OCI-LY7 (cell line): ENCODE measurements around the gene CMIP. TPM values are rescaled to one million over a fixed set of nuclear protein-coding genes. Genes with fewer than 3 reads are reported as not detected.

Experiments
- BruUV-seq: library from RNA; stranded (reverse); fragments of 400-500 nt; replicated peaks from 2 replicates; lab custom pipeline; 2021; lab: Mats Ljungman, UMichigan
- CTCF ChIA-PET: fragments of 300-600 bp; sonication (Branson Sonifier 250); formaldehyde crosslinking; loops from one replicate; lab custom pipeline; 2022; ENCODE audit warnings: antibody characterized with exemption; ENCODE audit not compliant: unreplicated experiment; lab: Charles Lee
- POLR2A ChIA-PET: fragments of 300-600 bp; sonication (Branson Sonifier 250); formaldehyde crosslinking; loops from one replicate; lab custom pipeline; 2022; ENCODE audit warnings: antibody characterized with exemption; lab: Charles Lee
- DNase-seq: peaks from one replicate; pipeline ENCODE4 v3.0.0-alpha.2; 2015; ENCODE audit warnings: low spot score
- H2AFZ ChIP-seq: fragments of 200-600 bp; sonication (generic), shearing (Covaris generic); 2 replicates; pipeline ENCODE4 v1.6.1; 2014; ENCODE audit warnings: mild to moderate bottlenecking, antibody characterized with exemption, low read length, moderate library complexity
- H3K27ac ChIP-seq: fragments of 200-600 bp; sonication (generic); 2 replicates; pipeline ENCODE4 v1.5.1; 2014; ENCODE audit warnings: mixed run types, low read depth, mild to moderate bottlenecking, moderate library complexity, low read length, inconsistent platforms; ENCODE audit not compliant: poor library complexity, severe bottlenecking
- H3K36me3 ChIP-seq: fragments of 200-600 bp; sonication (generic); 2 replicates; pipeline ENCODE4 v1.6.1; 2014; ENCODE audit warnings: mild to moderate bottlenecking, antibody characterized with exemption, low read length, moderate library complexity, mixed read lengths; ENCODE audit not compliant: insufficient read depth
- H3K4me1 ChIP-seq: fragments of 200-600 bp; sonication (generic); 2 replicates; pipeline ENCODE4 v1.5.1; 2014; ENCODE audit warnings: mild to moderate bottlenecking, low read length; ENCODE audit not compliant: insufficient read depth, poor library complexity, severe bottlenecking
- H3K4me2 ChIP-seq: fragments of 200-600 bp; sonication (generic); 2 replicates; pipeline ENCODE4 v1.6.1; 2014; ENCODE audit warnings: mild to moderate bottlenecking, low read length
- H3K4me3 ChIP-seq: fragments of 200-600 bp; sonication (generic); 2 replicates; pipeline ENCODE4 v1.5.1; 2014; ENCODE audit warnings: mild to moderate bottlenecking, low read depth, low read length; ENCODE audit not compliant: poor library complexity, severe bottlenecking
- H3K79me2 ChIP-seq: fragments of 200-600 bp; sonication (generic); 2 replicates; pipeline ENCODE4 v1.6.1; 2016; ENCODE audit warnings: low read depth, mild to moderate bottlenecking, low read length, moderate library complexity, mixed read lengths; ENCODE audit not compliant: insufficient read depth
- H3K9me2 ChIP-seq: fragments of 200-600 bp; sonication (generic); 2 replicates; pipeline ENCODE4 v1.6.1; 2016; ENCODE audit warnings: mild to moderate bottlenecking, low read length, mixed read lengths; ENCODE audit not compliant: insufficient read depth
- H3K9me3 ChIP-seq: fragments of 200-600 bp; sonication (generic); 2 replicates; pipeline ENCODE4 v1.6.1; 2014; ENCODE audit warnings: mild to moderate bottlenecking, mixed run types, low read length, mixed read lengths
- H4K20me1 ChIP-seq: fragments of 200-600 bp; sonication (generic); 2 replicates; pipeline ENCODE4 v1.6.1; 2014; ENCODE audit warnings: mild to moderate bottlenecking, antibody characterized with exemption, low read length, moderate library complexity, mixed read lengths; ENCODE audit not compliant: insufficient read depth
- EZH2phosphoT487 ChIP-seq: fragments of 200-600 bp; sonication (generic); IDR thresholded peaks from 2 replicates; pipeline ENCODE4 v1.6.1; 2018; ENCODE audit warnings: low read depth, borderline replicate concordance, mild to moderate bottlenecking, mixed run types, antibody characterized with exemption, low read length, moderate library complexity, mixed read lengths
- intact Hi-C: fragments of 100-400 bp; cut with micrococcal nuclease; formaldehyde crosslinking; loops from one replicate; pipeline ENCODE4 v1.10.0; 2022; ENCODE audit not compliant: unreplicated experiment
- total RNA-seq, 2 experiments: library from RNA; depleted of rRNA in 1 of 2; stranded (reverse); fragments of >200 nt in 1 of 2; shearing (Covaris generic) in 1 of 2; gene quantifications; 2 replicates each; pipeline ENCODE4 v1.2.3, GENCODE V29; 2014 to 2022
- TF ChIP-seq, protein P1 (sequence below): fragments of 200-600 bp; sonication (generic); conservative IDR thresholded peaks from 2 replicates; pipeline ENCODE4 v1.5.1; 2014; ENCODE audit warnings: mild to moderate bottlenecking, antibody characterized with exemption, low read length, moderate library complexity, mixed read lengths

CMIP gene
- total RNA-seq, 2 experiments from 2014 or later = 15.4 to 70.3 TPM

DNA sequence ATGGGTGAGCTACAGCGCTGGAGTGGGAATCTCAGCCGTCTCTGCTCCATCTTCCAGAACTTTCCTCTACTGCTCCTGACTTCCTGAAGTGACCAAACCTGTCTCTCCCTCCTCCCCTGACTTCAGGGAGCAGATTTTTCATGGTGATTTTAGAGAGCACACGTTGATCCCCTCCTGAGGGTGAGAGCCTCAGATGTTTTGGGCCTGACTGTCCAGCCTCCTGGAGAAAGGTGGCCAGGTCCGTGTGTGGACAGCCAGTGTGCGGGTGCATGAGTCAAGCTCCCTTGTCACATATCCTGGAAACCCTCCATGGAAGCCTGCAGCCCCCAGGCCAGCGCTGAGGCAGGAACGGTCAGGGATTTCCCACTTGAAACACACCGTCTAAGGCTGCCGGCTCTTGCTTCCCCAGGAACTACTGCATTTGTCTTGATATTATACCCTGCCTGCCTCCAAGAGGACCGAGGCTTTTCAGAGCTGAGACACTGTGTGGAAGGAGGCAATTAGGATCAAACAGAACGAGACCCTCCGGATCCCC is 143.1 kb downstream of the CMIP start:
- Histone ChIP-seq H3K36me3 (no peaks in the 10 kb centered on the region), H3K27ac (no peak overlapping the region), H3K4me2 (no peak overlapping the region), H4K20me1 (no peaks in the 10 kb centered on the region), H3K9me2 (no peaks in the 10 kb centered on the region), H3K9me3 (no peaks in the 10 kb centered on the region), H2AFZ (no peak overlapping the region), H3K4me1 (peaks cover 4% of the 10 kb centered on the region), H3K4me3 (no peak overlapping the region), H3K79me2 (no peaks in the 10 kb centered on the region)
- TF ChIP-seq, protein P1, sequence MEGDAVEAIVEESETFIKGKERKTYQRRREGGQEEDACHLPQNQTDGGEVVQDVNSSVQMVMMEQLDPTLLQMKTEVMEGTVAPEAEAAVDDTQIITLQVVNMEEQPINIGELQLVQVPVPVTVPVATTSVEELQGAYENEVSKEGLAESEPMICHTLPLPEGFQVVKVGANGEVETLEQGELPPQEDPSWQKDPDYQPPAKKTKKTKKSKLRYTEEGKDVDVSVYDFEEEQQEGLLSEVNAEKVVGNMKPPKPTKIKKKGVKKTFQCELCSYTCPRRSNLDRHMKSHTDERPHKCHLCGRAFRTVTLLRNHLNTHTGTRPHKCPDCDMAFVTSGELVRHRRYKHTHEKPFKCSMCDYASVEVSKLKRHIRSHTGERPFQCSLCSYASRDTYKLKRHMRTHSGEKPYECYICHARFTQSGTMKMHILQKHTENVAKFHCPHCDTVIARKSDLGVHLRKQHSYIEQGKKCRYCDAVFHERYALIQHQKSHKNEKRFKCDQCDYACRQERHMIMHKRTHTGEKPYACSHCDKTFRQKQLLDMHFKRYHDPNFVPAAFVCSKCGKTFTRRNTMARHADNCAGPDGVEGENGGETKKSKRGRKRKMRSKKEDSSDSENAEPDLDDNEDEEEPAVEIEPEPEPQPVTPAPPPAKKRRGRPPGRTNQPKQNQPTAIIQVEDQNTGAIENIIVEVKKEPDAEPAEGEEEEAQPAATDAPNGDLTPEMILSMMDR = no peak
- no peak for TF ChIP-seq EZH2phosphoT487
- ChIA-PET CTCF (no interaction called here), POLR2A (no interaction called here)
- no peak for DNase-seq
- no TSS peak for BruUV-seq
- intact Hi-C loops = no loop called here

DNA sequence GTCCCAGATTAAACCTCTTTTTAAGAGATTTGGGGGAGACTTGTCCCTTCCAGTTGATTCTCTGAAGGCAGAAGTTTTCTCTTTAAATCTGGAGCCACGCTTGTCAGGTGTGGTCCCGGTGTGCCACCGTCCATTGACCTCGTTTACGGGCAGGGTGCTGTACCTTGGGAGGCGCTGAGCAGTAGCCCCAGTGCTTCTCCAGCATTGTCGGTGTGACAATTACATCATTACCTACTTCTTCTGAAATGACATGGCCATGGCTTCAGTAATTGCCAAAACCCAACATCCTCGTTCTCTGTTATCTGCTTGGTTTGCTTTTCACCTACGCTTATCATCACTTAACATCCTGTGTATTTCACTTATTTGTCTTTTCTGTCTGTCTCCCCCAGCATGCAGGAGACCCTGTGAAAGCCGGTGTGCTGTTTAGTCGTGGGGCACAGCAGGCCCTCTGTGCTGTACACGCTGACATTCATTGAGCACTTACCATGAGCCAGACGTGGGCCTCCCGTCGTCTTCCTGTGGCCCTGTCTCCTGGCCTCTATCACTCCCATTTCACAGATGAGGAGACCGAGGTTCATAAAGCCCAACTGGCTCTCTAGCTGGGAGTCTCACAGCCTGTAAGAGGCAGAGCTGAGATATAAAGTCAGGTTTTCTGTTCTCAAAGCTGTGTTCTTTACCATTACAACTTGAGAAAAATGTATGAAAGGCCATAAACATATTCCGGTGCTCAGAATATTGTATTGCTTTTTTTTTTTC is 143.9 kb downstream of the CMIP start:
- no peak for DNase-seq
- no peaks in the 10 kb centered on the region for H3K9me3 ChIP-seq
- no peak overlapping the region for H3K4me3 ChIP-seq
- no peaks in the 10 kb centered on the region for H3K79me2 ChIP-seq
- H3K36me3 ChIP-seq = no peaks in the 10 kb centered on the region
- CTCF ChIA-PET = no interaction called here
- peaks cover 4% of the 10 kb centered on the region for H3K4me1 ChIP-seq
- no peaks in the 10 kb centered on the region for H3K9me2 ChIP-seq
- H2AFZ ChIP-seq = no peak overlapping the region
- no peaks in the 10 kb centered on the region for H4K20me1 ChIP-seq
- no TSS peak for BruUV-seq
- H3K27ac ChIP-seq = no peak overlapping the region
- POLR2A ChIA-PET = no interaction called here
- intact Hi-C loops = no loop called here
- no peak overlapping the region for H3K4me2 ChIP-seq
- no peak for TF ChIP-seq EZH2phosphoT487
- TF ChIP-seq, protein P1 = no peak
